ENCODE data around the gene ST8SIA2.

DNA sequence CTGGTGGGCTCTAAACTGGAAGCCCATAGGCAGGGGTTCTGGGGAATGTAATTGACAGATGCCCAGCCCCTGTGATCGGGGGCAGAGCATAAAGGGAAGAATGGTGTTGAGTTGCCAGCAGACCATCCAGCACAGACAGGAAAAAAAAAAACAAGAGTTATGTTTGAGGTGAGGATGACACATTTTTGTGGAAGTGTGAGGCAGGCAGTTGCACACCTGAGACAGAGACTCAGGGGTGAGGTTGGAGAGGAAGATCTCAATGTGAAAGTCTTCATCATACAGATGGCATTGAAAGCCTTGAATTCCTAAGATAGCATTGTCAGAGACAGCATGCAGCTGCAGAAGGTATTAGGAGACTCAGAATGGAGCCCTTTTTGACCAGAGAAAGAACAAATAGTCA lies 18.6 kb upstream of the ST8SIA2 start:
- TF ChIP-seq EZH2 (IDR thresholded peaks at IDR 0.05; ENCODE audit: insufficient read depth, poor library complexity, severe bottlenecking) (no peak), EZH2phosphoT487 (IDR thresholded peaks at IDR 0.05; ENCODE audit: insufficient read depth, low read depth) (no peak)
